Keratinocyte (primary cell): Measurements from ENCODE around the gene IRF7. TPM values are rescaled to one million over a fixed set of nuclear protein-coding genes. Genes with fewer than 3 reads are reported as not detected.

Experiments
- DNase-seq: peaks from one replicate; pipeline ENCODE4 v3.0.0-alpha.2; 2011; ENCODE audit warnings: low read depth, missing footprints, low spot score
- FAIRE-seq: peaks from 2 replicates; lab custom pipeline; 2011; peaks lifted over from hg19 to GRCh38; lab: Jason Lieb, UNC
- H2AFZ ChIP-seq: 2 replicates; pipeline ENCODE4 v1.6.0; 2012; ENCODE audit warnings: low read length, control low read depth, inconsistent platforms; ENCODE audit not compliant: control insufficient read depth
- H3K27ac ChIP-seq: 2 replicates; pipeline ENCODE4 v1.5.1; 2011; ENCODE audit warnings: low read length; ENCODE audit not compliant: control insufficient read depth, insufficient read depth
- H3K27me3 ChIP-seq: 3 replicates; pipeline ENCODE4 v1.6.0; 2011; ENCODE audit warnings: low read length; ENCODE audit not compliant: control insufficient read depth, insufficient read depth; ENCODE audit errors: extremely low read depth
- H3K36me3 ChIP-seq, 2 experiments: 2 replicates in 1 of 2; 3 replicates in 1 of 2; pipeline ENCODE4 v1.5.1; 2011; ENCODE audit warnings: low read length in 2 of 2, mild to moderate bottlenecking in 1 of 2; ENCODE audit not compliant: control insufficient read depth in 2 of 2, insufficient read depth in 2 of 2; ENCODE audit errors: extremely low read depth in 1 of 2
- H3K4me1 ChIP-seq: 3 replicates; pipeline ENCODE4 v1.5.1; 2011; ENCODE audit warnings: low read length; ENCODE audit not compliant: control insufficient read depth, insufficient read depth; ENCODE audit errors: extremely low read depth
- H3K4me2 ChIP-seq: 3 replicates; pipeline ENCODE4 v1.6.0; 2011; ENCODE audit warnings: low read depth, low read length; ENCODE audit not compliant: control insufficient read depth, insufficient read depth; ENCODE audit errors: extremely low read depth
- H3K4me3 ChIP-seq, 3 experiments: fragments of 200-600 bp in 1 of 3; sonication (generic) in 1 of 3; 2 replicates in 2 of 3; 3 replicates in 1 of 3; pipeline ENCODE4 v1.5.1; 2011 to 2016; ENCODE audit warnings: low read length in 3 of 3, mild to moderate bottlenecking in 3 of 3, control low read depth in 2 of 3, inconsistent platforms in 1 of 3, low read depth in 1 of 3, mixed read lengths in 1 of 3, mixed run types in 1 of 3, moderate library complexity in 1 of 3; ENCODE audit not compliant: control insufficient read depth in 2 of 3, insufficient read depth in 2 of 3; ENCODE audit errors: extremely low read depth in 1 of 3
- H3K79me2 ChIP-seq: 2 replicates; pipeline ENCODE4 v1.6.0; 2012; ENCODE audit warnings: low read length; ENCODE audit not compliant: control insufficient read depth, insufficient read depth
- H3K9ac ChIP-seq: 3 replicates; pipeline ENCODE4 v1.6.0; 2011; ENCODE audit warnings: low read length; ENCODE audit not compliant: control insufficient read depth, insufficient read depth; ENCODE audit errors: extremely low read depth
- H3K9me1 ChIP-seq: 3 replicates; pipeline ENCODE4 v1.6.0; 2011; ENCODE audit warnings: low read length; ENCODE audit not compliant: control insufficient read depth, insufficient read depth; ENCODE audit errors: extremely low read depth
- H3K9me3 ChIP-seq: 2 replicates; pipeline ENCODE4 v1.5.1; 2012; ENCODE audit warnings: low read depth, low read length; ENCODE audit not compliant: control insufficient read depth
- H4K20me1 ChIP-seq: 3 replicates; pipeline ENCODE4 v1.6.0; 2011; ENCODE audit warnings: low read length; ENCODE audit not compliant: control insufficient read depth, insufficient read depth; ENCODE audit errors: extremely low read depth
- CTCF ChIP-seq, 3 experiments: IDR thresholded peaks in 1 of 3; conservative IDR thresholded peaks in 1 of 3; optimal IDR thresholded peaks in 1 of 3; 2 replicates in 2 of 3; 3 replicates in 1 of 3; pipeline versions ENCODE3 to v1.5.1; 2011; ENCODE audit warnings: low read length in 3 of 3, mild to moderate bottlenecking in 3 of 3, moderate library complexity in 2 of 3, control low read depth in 1 of 3, inconsistent platforms in 1 of 3; ENCODE audit not compliant: insufficient read depth in 2 of 3; ENCODE audit errors: extremely low read depth in 1 of 3
- EZH2 ChIP-seq: IDR thresholded peaks from one replicate; pipeline ENCODE4 v1.6.1; 2012; ENCODE audit warnings: inconsistent platforms, mild to moderate bottlenecking, low read length, moderate library complexity
- dilution Hi-C: fragments of 300-500 bp; cut with MboI; formaldehyde crosslinking; loops from one replicate; pipeline ENCODE4 v1.7.0; 2020; ENCODE audit warnings: low sequenced_read_pairs; ENCODE audit not compliant: extremely low pct_ligation_motif_present
- polyA plus RNA-seq, 5 experiments: library from polyadenylated mRNA; depleted of rRNA in 3 of 5; stranded (reverse) in 3 of 5; stranded (forward) in 1 of 5; unstranded in 1 of 5; fragments of >200 nt; gene quantifications; 1 replicate in 1 of 5; 2 replicates in 3 of 5; 3 replicates in 1 of 5; pipeline versions ENCODE4 v1.2.1 to v1.2.3, GENCODE V29; 2011 to 2012; ENCODE audit warnings: missing spikeins in 2 of 5, low read depth in 1 of 5, low replicate concordance in 1 of 5

IRF7 gene
- polyA plus RNA-seq, 1 donor (not counting 4 experiments of a cell fraction or from before 2014, with no cell fraction given), result 7.1 TPM

GRCh38 chr11:573146-573759, 42.5 kb downstream of the IRF7 start:
- Histone ChIP-seq H3K27ac (no peak overlapping the region), H3K9ac (no peak overlapping the region), H3K9me3 (no peaks in the 10 kb centered on the region), H3K36me3 (peaks cover 0 to 2% of the 10 kb centered on the region in 2 experiments), H3K27me3 (no peaks in the 10 kb centered on the region), H3K4me3 (no peak overlapping the region), H2AFZ (no peak overlapping the region), H4K20me1 (peaks cover 13% of the 10 kb centered on the region), H3K4me1 (peaks cover 33% of the 10 kb centered on the region), H3K4me2 (no peak overlapping the region), H3K79me2 (peaks cover 16% of the 10 kb centered on the region), H3K9me1 (peaks cover 3% of the 10 kb centered on the region)
- TF ChIP-seq EZH2, result no peak
- no peak for TF ChIP-seq CTCF (optimal IDR thresholded peaks at IDR 0.05 in 1 of 3, IDR thresholded peaks at IDR 0.05 in 1 of 3, conservative IDR thresholded peaks at IDR 0.05 in 1 of 3; ENCODE audit: extremely low read depth in 1 of 3, insufficient read depth in 2 of 3, low read length in 3 of 3)
- FAIRE-seq, result no peak
- DNase-seq, result no peak
- dilution Hi-C loops, result no loop called here

GRCh38 chr11:571802-572185, 44.0 kb downstream of the IRF7 start:
- Histone ChIP-seq H3K9me3 (no peaks in the 10 kb centered on the region), H3K79me2 (peaks cover 6% of the 10 kb centered on the region), H3K9ac (no peak overlapping the region), H3K4me2 (no peak overlapping the region), H4K20me1 (no peaks in the 10 kb centered on the region), H3K9me1 (no peaks in the 10 kb centered on the region), H3K36me3 (no peaks in the 10 kb centered on the region), H3K27ac (no peak overlapping the region), H3K4me3 (no peak overlapping the region), H3K4me1 (peaks cover 28% of the 10 kb centered on the region), H2AFZ (no peak overlapping the region), H3K27me3 (no peaks in the 10 kb centered on the region)
- FAIRE-seq (no peak), DNase-seq (no peak)
- TF ChIP-seq CTCF (optimal IDR thresholded peaks at IDR 0.05 in 1 of 3, IDR thresholded peaks at IDR 0.05 in 1 of 3, conservative IDR thresholded peaks at IDR 0.05 in 1 of 3; ENCODE audit: extremely low read depth in 1 of 3, insufficient read depth in 2 of 3, low read length in 3 of 3) (no peak), EZH2 (no peak)
- dilution Hi-C loops, result no loop called here
